ENCODE measurements around the gene PDE8B. TPM values are rescaled to one million over a fixed set of nuclear protein-coding genes. Genes with fewer than 3 reads are reported as not detected.

The PDE8B gene
- total RNA-seq, 1 experiment from 2014 or later: 0.17 TPM

- Histone ChIP-seq H3K27me3 (ENCODE audit: insufficient read depth, low read length) (no peaks in the 10 kb centered on the region), H3K4me2 (ENCODE audit: low read length) (no peak overlapping the region), H3K79me2 (ENCODE audit: insufficient read depth, low read length) (no peaks in the 10 kb centered on the region), H3K4me1 (ENCODE audit: control insufficient read depth in 1 of 2, insufficient read depth in 2 of 2, low read length in 2 of 2) (no peaks in the 10 kb centered on the region), H4K20me1 (ENCODE audit: insufficient read depth) (no peaks in the 10 kb centered on the region), H3K27ac (ENCODE audit: low read depth, low read length) (no peak overlapping the region), H3K9me2 (ENCODE audit: insufficient read depth) (no peaks in the 10 kb centered on the region), H3K9ac (ENCODE audit: low read length) (no peak overlapping the region), H3K9me3 (ENCODE audit: control insufficient read depth in 1 of 2, insufficient read depth in 1 of 2, low read depth in 1 of 2, low read length in 2 of 2) (no peaks in the 10 kb centered on the region), H3K4me3 (replicated peaks in 1 of 2; ENCODE audit: low read depth in 1 of 2, low read length in 2 of 2) (no peak overlapping the region), H2AFZ (ENCODE audit: low read depth, low read length, poor library complexity, severe bottlenecking) (no peak overlapping the region), H3K36me3 (ENCODE audit: control insufficient read depth in 1 of 2, insufficient read depth in 2 of 2, low read length in 2 of 2) (no peaks in the 10 kb centered on the region)
- ATAC-seq: no peak
- POLR2A ChIA-PET: no interaction called here
- no TSS peak for BruUV-seq (replicated peaks)
- intact Hi-C loops (cut with micrococcal nuclease): no loop called here
- CTCF ChIA-PET: no interaction called here
- RAD21 ChIA-PET (ENCODE audit: low non-redundant PET in 1 of 2, low total read pairs in 2 of 2, uncharacterized antibody in 2 of 2, unreplicated experiment in 2 of 2): no interaction called here
- TF ChIP-seq ZFX (IDR thresholded peaks at IDR 0.05) (no peak), REST (IDR thresholded peaks at IDR 0.05; ENCODE audit: low read depth) (no peak), ZNF274 (IDR thresholded peaks at IDR 0.05; ENCODE audit: low read depth, low read length) (no peak), JUND (IDR thresholded peaks at IDR 0.05) (no peak), SP1 (IDR thresholded peaks at IDR 0.05; ENCODE audit: low read depth) (no peak), MAX (IDR thresholded peaks at IDR 0.05) (no peak), RAD21 (IDR thresholded peaks at IDR 0.05; ENCODE audit: low read depth) (no peak), EZH2phosphoT487 (IDR thresholded peaks at IDR 0.05; ENCODE audit: borderline replicate concordance) (no peak), CBX3 (IDR thresholded peaks at IDR 0.05; ENCODE audit: low read depth) (no peak), POLR2AphosphoS5 (IDR thresholded peaks at IDR 0.05; ENCODE audit: low read depth, low read length) (no peak)
- no peak for DNase-seq (ENCODE audit: low read depth, low spot score)
Measured at GRCh38 chr5:77174526-77174925, 36.0 kb upstream of the PDE8B start.

Data from HCT116 (cell line).